ENCODE measurements around the gene XCR1. TPM values are rescaled to one million over a fixed set of nuclear protein-coding genes. Genes with fewer than 3 reads are reported as not detected.
A peak's percentile ranks its signal among the peaks of the same experiment; 100 is the strongest.
"Not testable (repeated sequence)": the region's sequence is repeated elsewhere in the genome, so short reads cannot be mapped to it uniquely, and the experiment has no call there.

XCR1 gene
- total and polyA plus RNA-seq, 11 donors, result 0.03 to 0.64 (median 0.07) TPM; not detected in 6

GRCh38 chr3:46010519-46011113 is 16.7 kb downstream of the XCR1 start:
- Histone ChIP-seq H3K4me1 (peaks cover 0 to 17% (median 10%) of the 10 kb centered on the region in 12 donors), H3K27ac (no peak overlapping the region), H3K4me3 (no peak overlapping the region), H3K36me3 (no peaks in the 10 kb centered on the region), H3K9me3 (no peaks in the 10 kb centered on the region), H3K27me3 (no peaks in the 10 kb centered on the region)
- ATAC-seq, result no peak
- no peak for TF ChIP-seq CTCF (IDR thresholded peaks at IDR 0.05)
- no peak for TF ChIP-seq POLR2A (IDR thresholded peaks at IDR 0.05)
- DNase-seq, result no peak
- intact Hi-C loops (cut with DNase I), result no loop called here
- 95 to 98% (median 96%) methylated on average over 2 of the region's 2 CpGs for WGBS, 4 donors

- WGBS, 4 donors, result 64 to 90% (median 77%) methylated on average over 6 of the region's 6 CpGs
- TF ChIP-seq POLR2A (IDR thresholded peaks at IDR 0.05), result no peak
- TF ChIP-seq CTCF (IDR thresholded peaks at IDR 0.05), result no peak
- Histone ChIP-seq H3K9me3 (no peaks in the 10 kb centered on the region), H3K4me3 (no peak overlapping the region), H3K27me3 (no peaks in the 10 kb centered on the region), H3K4me1 (peaks cover 0 to 17% (median 10%) of the 10 kb centered on the region in 12 donors), H3K27ac (no peak overlapping the region), H3K36me3 (no peaks in the 10 kb centered on the region)
- intact Hi-C loops (cut with DNase I), result loop anchor here in 1 of 10 donors (5.0 kb wide), 1 partner anchor 54 kb away; no protein-coding TSS in a partner anchor
- DNase-seq (no peak), ATAC-seq (no peak)
These were observed 19.2 kb downstream of the XCR1 start for GRCh38 chr3:46008058-46008457.

GRCh38 chr3:46007280-46007679 is 20.0 kb downstream of the XCR1 start:
- TF ChIP-seq POLR2A (IDR thresholded peaks at IDR 0.05), result no peak
- TF ChIP-seq CTCF (IDR thresholded peaks at IDR 0.05), result no peak
- Histone ChIP-seq H3K4me1 (peaks cover 0 to 17% (median 10%) of the 10 kb centered on the region in 12 donors), H3K9me3 (no peaks in the 10 kb centered on the region), H3K4me3 (no peak overlapping the region), H3K36me3 (no peaks in the 10 kb centered on the region), H3K27me3 (no peaks in the 10 kb centered on the region), H3K27ac (peak overlapping the region in 7 of 12 donors; percentile 2 to 60 (median 31))
- DNase-seq (no peak), ATAC-seq (no peak)
- intact Hi-C loops (cut with DNase I), result loop anchor here in 1 of 10 donors (5.0 kb wide), 1 partner anchor 55 kb away; no protein-coding TSS in a partner anchor

- H3K27me3 ChIP-seq, result no peaks in the 10 kb centered on the region
- intact Hi-C loops (cut with DNase I), result loop anchor here in 1 of 10 donors (5.0 kb wide), 1 partner anchor 56 kb away; no protein-coding TSS in a partner anchor
- peak overlapping the region in 8 of 12 donors; percentile 2 to 60 (median 35) for H3K27ac ChIP-seq
- WGBS, 4 donors, result 56 to 61% (median 59%) methylated on average over 5 of the region's 5 CpGs
- no peak for DNase-seq
- peak; percentile 20 to 86 (median 64) for ATAC-seq
- no peak overlapping the region for H3K4me3 ChIP-seq
- TF ChIP-seq POLR2A (IDR thresholded peaks at IDR 0.05) (no peak), CTCF (IDR thresholded peaks at IDR 0.05) (no peak)
- H3K36me3 ChIP-seq, result no peaks in the 10 kb centered on the region
- H3K4me1 ChIP-seq, result peaks cover 0 to 17% (median 10%) of the 10 kb centered on the region in 12 donors
- H3K9me3 ChIP-seq, result no peaks in the 10 kb centered on the region
These were observed 20.8 kb downstream of the XCR1 start for GRCh38 chr3:46006238-46007032.

DNA sequence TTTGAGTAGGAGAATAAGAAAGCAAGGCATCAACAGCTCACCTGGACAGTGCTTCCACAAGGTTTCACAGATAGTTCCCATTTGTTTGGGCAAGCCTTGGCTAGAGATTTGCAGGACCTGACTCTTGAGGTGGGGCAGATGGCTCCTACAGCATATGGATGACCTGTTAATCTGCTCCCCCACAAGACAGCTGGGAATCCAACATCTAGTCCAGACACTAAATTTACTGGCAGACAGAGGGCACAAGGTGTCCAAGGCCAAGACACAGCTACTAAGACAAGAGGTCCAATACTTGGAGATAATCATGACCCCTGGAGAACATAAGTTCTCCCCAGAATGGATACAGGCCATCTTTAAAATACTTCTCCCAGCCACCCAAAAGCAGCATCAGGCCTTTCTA is 23.6 kb downstream of the XCR1 start:
- ATAC-seq; H3K27ac ChIP-seq; H3K4me3 ChIP-seq; H3K36me3 ChIP-seq; H3K27me3 ChIP-seq; intact Hi-C loops (cut with DNase I); H3K9me3 ChIP-seq; DNase-seq: not testable (repeated sequence)
- H3K4me1 ChIP-seq, result peaks cover 0 to 17% (median 10%) of the 10 kb centered on the region in 12 donors

Measured in heart left ventricle (tissue), 16 donors.